ENCODE data around the gene PELI1. TPM values are rescaled to one million over a fixed set of nuclear protein-coding genes. Genes with fewer than 3 reads are reported as not detected.
A peak's percentile ranks its signal among the peaks of the same experiment; 100 is the strongest.

PELI1 gene, protein sequence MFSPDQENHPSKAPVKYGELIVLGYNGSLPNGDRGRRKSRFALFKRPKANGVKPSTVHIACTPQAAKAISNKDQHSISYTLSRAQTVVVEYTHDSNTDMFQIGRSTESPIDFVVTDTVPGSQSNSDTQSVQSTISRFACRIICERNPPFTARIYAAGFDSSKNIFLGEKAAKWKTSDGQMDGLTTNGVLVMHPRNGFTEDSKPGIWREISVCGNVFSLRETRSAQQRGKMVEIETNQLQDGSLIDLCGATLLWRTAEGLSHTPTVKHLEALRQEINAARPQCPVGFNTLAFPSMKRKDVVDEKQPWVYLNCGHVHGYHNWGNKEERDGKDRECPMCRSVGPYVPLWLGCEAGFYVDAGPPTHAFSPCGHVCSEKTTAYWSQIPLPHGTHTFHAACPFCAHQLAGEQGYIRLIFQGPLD
- total RNA-seq (2021; fragmentation: NEBNext Ultra II Directional; extraction: Animal tissue kit (Norgen Biotek cat#: 25700)) (57.1 and 57.2 TPM in 2 replicates), polyA plus RNA-seq (2011; rRNA removed) (17.1 and 21.8 TPM in 2 replicates), polyA minus RNA-seq (2011; rRNA and poly(A)+ RNA removed) (31.0 and 38.5 TPM in 2 replicates)
- 31.5 TPM for polyA plus RNA-seq (2011; cell fraction: cytosol; rRNA removed)
- 20.5 TPM for polyA plus RNA-seq (2011; cell fraction: nucleus; rRNA removed)
- 21.2 to 39.2 TPM (median 25.6 TPM) in 4 replicates for polyA plus RNA-seq (2012, experiment 1 of 2)
- 3.4 TPM for polyA plus RNA-seq (2012, experiment 2 of 2)
- 26.7 TPM for polyA plus RNA-seq (2013, experiment 1 of 2)
- polyA plus RNA-seq (2013, experiment 2 of 2): 27.3 TPM
- 43.7 TPM for polyA minus RNA-seq (2011; cell fraction: cytosol; rRNA and poly(A)+ RNA removed)
- polyA minus RNA-seq (2011; cell fraction: nucleus; rRNA and poly(A)+ RNA removed): 82.6 TPM
- long read RNA-seq, experiment 1, transcript PELI1-201 (7 exons, 3,750 nt): major isoform, 17 of 55 reads
- long read RNA-seq, experiment 1, partial matches to known transcripts: 14 of 55 reads
- long read RNA-seq, experiment 1, other reads (novel, unspliced or antisense): 24 of 55 reads
- long read RNA-seq, experiment 2, partial matches to known transcripts: 7 of 22 reads
- long read RNA-seq, experiment 2, other reads (novel, unspliced or antisense): 15 of 22 reads

DNA sequence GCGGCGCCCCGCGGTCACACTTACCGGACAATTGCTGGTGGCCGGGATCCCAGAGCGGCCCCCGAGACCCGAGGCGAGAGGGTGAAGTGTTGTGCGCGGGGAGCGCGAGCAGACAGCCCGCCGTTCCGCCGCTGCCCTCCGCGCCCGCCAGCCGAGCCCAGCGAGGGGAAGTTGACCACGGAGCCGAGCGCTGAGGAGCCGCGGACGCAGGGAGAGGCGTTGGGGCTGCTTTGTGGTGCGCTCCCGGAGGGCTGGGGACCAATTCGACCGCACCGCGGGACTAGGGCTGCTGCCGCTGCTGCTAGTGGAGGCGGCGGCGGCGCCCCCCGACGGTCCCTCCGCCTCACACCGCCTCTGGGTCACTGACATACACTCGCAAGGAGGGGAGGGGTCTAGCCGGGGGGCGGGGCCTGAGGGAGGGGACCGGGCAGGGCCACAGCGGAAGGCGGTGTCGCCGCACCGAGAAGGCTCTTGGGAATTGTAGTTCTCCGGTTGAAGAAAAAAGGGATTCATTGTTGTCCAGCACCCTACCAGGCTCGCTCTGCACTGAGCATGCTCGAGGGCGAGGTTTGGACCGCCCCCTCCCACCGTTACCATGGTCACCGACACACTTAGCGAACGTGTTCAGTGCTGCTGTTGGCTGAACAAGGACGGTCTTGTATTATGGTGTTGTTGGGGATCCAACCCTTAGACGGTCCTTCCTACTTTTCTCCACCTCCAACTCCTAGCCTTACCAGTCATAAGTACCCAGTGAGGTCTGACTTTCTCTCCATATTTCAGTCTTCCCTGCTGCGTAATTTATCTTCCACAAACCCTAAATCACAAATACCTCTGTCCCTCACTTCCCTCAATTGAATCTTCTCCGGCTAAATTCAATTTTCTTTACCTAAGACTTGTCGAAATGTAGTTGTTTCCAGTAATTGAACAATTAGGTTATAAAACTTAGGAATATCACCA lies at the start of gene PELI1:
TSS of gene PELI1 (minus strand) at position 364 of the 957 bp plus-strand sequence. CDS start 36,110 bp downstream, outside the sequence.
- POLR2A ChIA-PET (ENCODE audit: partially characterized antibody): interaction anchor here (1.0 to 4.7 kb wide), 5 partner anchors 8 to 107 kb away, joined by 3 to 35 read pairs (median 7); no protein-coding TSS in a partner anchor
- 6 to 100% methylated on average over 2 to 49 of the region's 68 CpGs for WGBS, 2 experiments (ENCODE audit: extremely low coverage in 1 of 2, insufficient coverage in 1 of 2, insufficient read length in 1 of 2, insufficient replicate concordance in 2 of 2, low coverage in 1 of 2, low lambda C conversion rate in 2 of 2, missing lambda C conversion rate in 1 of 2)
- no peaks in the 10 kb centered on the region for H3K27me3 ChIP-seq (replicated peaks in 1 of 4; ENCODE audit: control insufficient read depth in 3 of 4, extremely low read depth in 1 of 4, insufficient read depth in 3 of 4, low read length in 3 of 4)
- H2BK15ac ChIP-seq (ENCODE audit: low read length): no peak within 1 kb of the TSS
- CTCF ChIA-PET (ENCODE audit: partially characterized antibody): no interaction called here
- peak within 1 kb of the TSS; percentile 91 for H3K4ac ChIP-seq (replicated peaks; ENCODE audit: insufficient read length, low read depth, low read length)
- peak within 1 kb of the TSS; percentile 74 for H3K56ac ChIP-seq (replicated peaks; ENCODE audit: insufficient read length, low read depth, low read length)
- peak within 1 kb of the TSS; percentile 91 for H3K18ac ChIP-seq (ENCODE audit: extremely low read depth, low read length)
- no peaks in the 10 kb centered on the region for H3K79me1 ChIP-seq (ENCODE audit: low read depth, low read length)
- H4K91ac ChIP-seq (replicated peaks; ENCODE audit: insufficient read length, low read length): peak within 1 kb of the TSS; percentile 69
- peak within 1 kb of the TSS; percentile 62 to 94 (median 80) for H3K4me3 ChIP-seq (ENCODE audit: extremely low read depth in 1 of 4, insufficient read depth in 2 of 4, low read depth in 3 of 4, low read length in 4 of 4)
- peak; percentile 96 to 98 for DNase-seq (ENCODE audit: low read depth in 1 of 2, low spot score in 2 of 2)
- H4K8ac ChIP-seq (ENCODE audit: extremely low read depth, insufficient read depth, low read length): peak within 1 kb of the TSS; percentile 86
- peak within 1 kb of the TSS; percentile 94; the same call in 1 of the 2 replicates for H2BK5ac ChIP-seq (ENCODE audit: low read depth, low read length)
- H3K23ac ChIP-seq (ENCODE audit: insufficient read length): no peak within 1 kb of the TSS
- H3K27ac ChIP-seq (ENCODE audit: low read depth, low read length): peak within 1 kb of the TSS; percentile 89
- H3K14ac ChIP-seq (ENCODE audit: insufficient read length): no peak within 1 kb of the TSS
- FAIRE-seq: peak; percentile 94
- peak within 1 kb of the TSS; percentile 89 for H4K5ac ChIP-seq (ENCODE audit: insufficient read length, low read depth, low read length)
- H4K20me1 ChIP-seq (replicated peaks in 1 of 2; ENCODE audit: control insufficient read depth in 1 of 2, insufficient read depth in 2 of 2, low read length in 2 of 2): peaks cover 0 to 9% of the 10 kb centered on the region in 2 experiments
- no peak within 1 kb of the TSS for H2BK20ac ChIP-seq (ENCODE audit: low read length)
- peaks cover 2% of the 10 kb centered on the region; the same call in 1 of the 2 replicates for H3K23me2 ChIP-seq (ENCODE audit: low read depth, low read length)
- peak within 1 kb of the TSS; percentile 75 for H2BK120ac ChIP-seq (replicated peaks; ENCODE audit: low read depth, low read length)
- no peak within 1 kb of the TSS for H2BK12ac ChIP-seq (ENCODE audit: low read depth, low read length)
- 0 out of 2 replicates have a peak within 1 kb of the TSS, but pooled peaks have one; percentile 91 for H2AFZ ChIP-seq (ENCODE audit: low read length)
- peaks cover 14 to 42% of the 10 kb centered on the region in 2 experiments; a peak in 3 of 4 replicates for H3K79me2 ChIP-seq (ENCODE audit: control insufficient read depth in 1 of 2, insufficient read depth in 2 of 2, low read length in 2 of 2)
- H3K36me3 ChIP-seq (ENCODE audit: control insufficient read depth in 2 of 4, insufficient read depth in 4 of 4, low read length in 3 of 4): peaks cover 0 to 4% (median 2%) of the 10 kb centered on the region in 4 experiments; a peak in 2 of 8 replicates
- peak within 1 kb of the TSS; percentile 65 to 71 for H3K4me2 ChIP-seq (ENCODE audit: insufficient read depth in 1 of 2, low read depth in 2 of 2, low read length in 2 of 2)
- peaks cover 0 to 8% (median 2%) of the 10 kb centered on the region in 4 experiments; a peak in 2 of 7 replicates for H3K4me1 ChIP-seq (replicated peaks in 1 of 4; ENCODE audit: control insufficient read depth in 3 of 4, insufficient read depth in 4 of 4, low read length in 3 of 4)
- no peak within 1 kb of the TSS; the same call in 1 of the 2 replicates for H2AK5ac ChIP-seq (ENCODE audit: low read depth, low read length)
- no peaks in the 10 kb centered on the region for H3K9me3 ChIP-seq (ENCODE audit: insufficient read depth in 2 of 2, low read depth in 1 of 2, low read length in 1 of 2)
- H3K9ac ChIP-seq (replicated peaks in 1 of 4; ENCODE audit: extremely low read depth in 1 of 4, low read depth in 3 of 4, low read length in 3 of 4): peak within 1 kb of the TSS; percentile 81 to 96 (median 88)
- TF ChIP-seq MAFK (IDR thresholded peaks at IDR 0.05; ENCODE audit: low read depth, low read length) (no peak), RXRA (IDR thresholded peaks at IDR 0.05; ENCODE audit: insufficient read depth, low read depth, low read length) (no peak), SP1 (IDR thresholded peaks at IDR 0.05; ENCODE audit: low read depth, low read length) (peak; percentile 55), SIX5 (IDR thresholded peaks at IDR 0.05; ENCODE audit: low read depth, low read length) (peak; percentile 49), ZNF274 (IDR thresholded peaks at IDR 0.05; ENCODE audit: borderline replicate concordance, extremely low read depth, low read length) (no peak)
